Measurements from ENCODE around the gene WDR37. TPM values are rescaled to one million over a fixed set of nuclear protein-coding genes. Genes with fewer than 3 reads are reported as not detected.

Gene WDR37
- total RNA-seq, 2 donors from 2014 or later, result 18.6 to 18.7 TPM

DNA sequence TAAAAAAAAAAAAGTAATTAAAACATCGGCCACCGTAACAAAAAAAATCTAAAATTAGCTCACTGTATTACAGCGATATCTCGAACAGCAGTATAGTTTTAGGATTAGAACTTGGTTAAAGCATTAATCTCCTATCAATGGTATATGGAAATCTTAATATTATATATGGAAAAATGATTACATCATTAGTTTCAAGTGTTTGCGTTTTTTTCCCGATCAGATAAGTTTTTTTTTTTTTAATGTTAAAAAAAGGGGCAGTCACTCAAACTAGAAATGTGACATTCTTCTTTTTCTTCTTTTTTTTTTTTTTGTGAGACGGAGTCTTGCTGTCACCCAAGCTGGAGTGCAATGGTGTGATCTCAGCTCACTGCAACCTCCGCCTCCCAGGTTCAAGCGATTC, 14.7 kb upstream of the WDR37 start:
- TF ChIP-seq, protein P1, sequence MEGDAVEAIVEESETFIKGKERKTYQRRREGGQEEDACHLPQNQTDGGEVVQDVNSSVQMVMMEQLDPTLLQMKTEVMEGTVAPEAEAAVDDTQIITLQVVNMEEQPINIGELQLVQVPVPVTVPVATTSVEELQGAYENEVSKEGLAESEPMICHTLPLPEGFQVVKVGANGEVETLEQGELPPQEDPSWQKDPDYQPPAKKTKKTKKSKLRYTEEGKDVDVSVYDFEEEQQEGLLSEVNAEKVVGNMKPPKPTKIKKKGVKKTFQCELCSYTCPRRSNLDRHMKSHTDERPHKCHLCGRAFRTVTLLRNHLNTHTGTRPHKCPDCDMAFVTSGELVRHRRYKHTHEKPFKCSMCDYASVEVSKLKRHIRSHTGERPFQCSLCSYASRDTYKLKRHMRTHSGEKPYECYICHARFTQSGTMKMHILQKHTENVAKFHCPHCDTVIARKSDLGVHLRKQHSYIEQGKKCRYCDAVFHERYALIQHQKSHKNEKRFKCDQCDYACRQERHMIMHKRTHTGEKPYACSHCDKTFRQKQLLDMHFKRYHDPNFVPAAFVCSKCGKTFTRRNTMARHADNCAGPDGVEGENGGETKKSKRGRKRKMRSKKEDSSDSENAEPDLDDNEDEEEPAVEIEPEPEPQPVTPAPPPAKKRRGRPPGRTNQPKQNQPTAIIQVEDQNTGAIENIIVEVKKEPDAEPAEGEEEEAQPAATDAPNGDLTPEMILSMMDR (IDR thresholded peaks at IDR 0.05), result no peak
- peaks cover 9% of the 10 kb centered on the region for H3K36me3 ChIP-seq
- DNase-seq, result no peak
- H3K4me3 ChIP-seq, result no peak overlapping the region
- H3K27me3 ChIP-seq, result no peaks in the 10 kb centered on the region
- H3K9me3 ChIP-seq, result no peaks in the 10 kb centered on the region
- intact Hi-C loops (cut with DNase I), result no loop called here
- no peak overlapping the region for H3K9ac ChIP-seq (ENCODE audit: low read depth in 2 of 2, low read length in 2 of 2)
- H3K4me1 ChIP-seq, result no peaks in the 10 kb centered on the region
- no peak overlapping the region for H3K27ac ChIP-seq

DNA sequence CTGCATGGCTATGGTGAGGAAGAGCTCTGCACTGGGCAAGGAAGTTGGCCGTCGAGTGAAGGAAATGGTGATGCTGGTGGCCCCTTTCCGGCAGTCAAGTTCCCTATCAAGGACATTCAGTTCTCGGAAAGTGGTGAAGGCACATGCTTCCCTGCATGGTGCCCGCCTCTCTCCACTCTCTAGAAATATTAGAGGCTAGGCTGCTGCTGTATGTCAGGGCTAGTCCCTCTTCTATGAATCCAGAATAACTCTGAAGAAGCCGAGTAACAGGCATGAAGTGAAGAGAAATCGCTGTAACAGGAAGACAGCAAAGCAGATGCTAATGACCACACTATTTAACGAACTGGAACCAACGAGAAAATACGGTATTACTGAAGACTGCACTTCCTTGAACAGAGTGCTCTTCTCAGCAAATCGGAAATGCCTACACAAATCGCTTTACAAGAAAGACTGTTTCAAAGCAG, 12.6 kb upstream of the WDR37 start:
- intact Hi-C loops (cut with DNase I), result no loop called here

DNA sequence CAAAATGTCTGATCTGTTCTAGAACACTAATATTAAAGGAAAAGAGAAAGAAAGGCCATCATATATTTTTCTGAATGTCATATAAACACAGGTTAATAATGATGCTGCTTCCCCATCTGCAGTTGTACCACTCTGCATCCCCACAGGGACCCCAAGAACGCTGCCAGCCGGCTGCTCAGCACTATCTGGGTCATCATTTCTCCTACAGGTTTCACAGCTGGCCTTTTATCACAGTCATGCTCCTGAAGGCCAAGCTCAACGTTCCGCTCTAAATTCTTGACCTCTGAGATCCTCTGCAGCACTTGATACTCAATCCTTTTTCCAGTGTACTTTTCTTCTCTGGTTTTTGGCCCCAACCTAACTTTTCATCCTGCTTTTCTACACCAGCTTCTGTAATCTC, 12.0 kb upstream of the WDR37 start:
- no peaks in the 10 kb centered on the region for H3K27me3 ChIP-seq
- TF ChIP-seq, protein P1 (IDR thresholded peaks at IDR 0.05), result no peak
- intact Hi-C loops (cut with DNase I), result no loop called here
- H3K4me1 ChIP-seq, result no peaks in the 10 kb centered on the region
- peaks cover 9% of the 10 kb centered on the region for H3K36me3 ChIP-seq
- peak overlapping the region; percentile 23 for H3K27ac ChIP-seq
- no peak for DNase-seq
- H3K9me3 ChIP-seq, result no peaks in the 10 kb centered on the region
- H3K4me3 ChIP-seq, result no peak overlapping the region
- no peak overlapping the region for H3K9ac ChIP-seq (ENCODE audit: low read depth in 2 of 2, low read length in 2 of 2)

More for the DNA sequence above, 12.6 kb upstream of the WDR37 start:
- TF ChIP-seq, protein P1 (IDR thresholded peaks at IDR 0.05), result no peak
- H3K9me3 ChIP-seq, result no peaks in the 10 kb centered on the region
- DNase-seq, result peak; percentile 28
- peaks cover 9% of the 10 kb centered on the region for H3K36me3 ChIP-seq
- H3K27me3 ChIP-seq, result no peaks in the 10 kb centered on the region
- H3K4me1 ChIP-seq, result no peaks in the 10 kb centered on the region
- H3K4me3 ChIP-seq, result no peak overlapping the region
- no peak overlapping the region for H3K9ac ChIP-seq (ENCODE audit: low read depth in 2 of 2, low read length in 2 of 2)
- H3K27ac ChIP-seq, result peak overlapping the region; percentile 23

DNA sequence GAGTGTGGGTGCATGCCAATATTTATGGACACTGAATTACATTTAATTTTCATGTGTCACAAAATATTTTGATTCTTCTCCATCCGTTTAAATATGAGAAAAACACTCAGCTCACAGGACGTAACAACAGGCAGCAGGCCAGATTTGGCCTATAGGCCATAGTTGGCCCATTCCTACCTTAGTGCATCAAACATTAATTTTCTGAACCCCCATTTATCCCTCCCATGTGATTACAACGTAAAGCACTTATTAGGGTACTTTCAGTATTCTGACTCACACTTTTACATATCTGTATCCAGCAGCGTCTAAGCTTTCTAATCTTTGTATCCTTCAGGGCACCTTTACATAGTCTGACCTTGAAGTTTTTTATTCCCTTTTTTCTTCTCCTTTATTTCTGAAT, 11.2 kb upstream of the WDR37 start:
- H3K4me3 ChIP-seq, result no peak overlapping the region
- H3K27me3 ChIP-seq, result no peaks in the 10 kb centered on the region
- no peaks in the 10 kb centered on the region for H3K4me1 ChIP-seq
- TF ChIP-seq, protein P1 (IDR thresholded peaks at IDR 0.05), result no peak
- no peaks in the 10 kb centered on the region for H3K9me3 ChIP-seq
- peaks cover 9% of the 10 kb centered on the region for H3K36me3 ChIP-seq
- H3K27ac ChIP-seq, result peak overlapping the region; percentile 23
- no peak for DNase-seq
- H3K9ac ChIP-seq (ENCODE audit: low read depth in 2 of 2, low read length in 2 of 2), result no peak overlapping the region
- intact Hi-C loops (cut with DNase I), result no loop called here

DNA sequence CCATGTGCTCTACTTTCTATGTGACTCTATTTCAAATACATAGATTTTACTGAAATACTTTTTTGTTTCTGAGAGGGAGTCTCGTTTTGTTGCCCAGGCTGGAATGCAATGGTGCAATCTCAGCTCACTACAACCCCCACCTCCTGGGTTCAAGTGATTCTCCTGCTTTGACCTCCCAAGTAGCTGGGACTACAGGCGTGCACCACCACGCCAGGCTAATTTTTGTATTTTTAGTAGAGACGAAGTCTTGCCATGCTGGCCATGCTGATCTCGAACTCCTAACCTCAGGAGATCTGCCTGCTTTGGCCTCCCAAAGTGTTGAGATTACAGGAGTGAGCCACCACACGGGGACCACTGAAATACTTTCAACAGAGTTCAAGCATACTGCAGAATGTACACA, 10.8 kb upstream of the WDR37 start:
- Histone ChIP-seq H3K9me3 (no peaks in the 10 kb centered on the region), H3K4me3 (no peak overlapping the region), H3K4me1 (no peaks in the 10 kb centered on the region), H3K9ac (ENCODE audit: low read depth in 2 of 2, low read length in 2 of 2) (no peak overlapping the region), H3K27ac (no peak overlapping the region), H3K36me3 (peaks cover 4% of the 10 kb centered on the region), H3K27me3 (no peaks in the 10 kb centered on the region)
- TF ChIP-seq, protein P1 (IDR thresholded peaks at IDR 0.05), result no peak
- no peak for DNase-seq
- intact Hi-C loops (cut with DNase I), result no loop called here
